Stimulated activated CD4-positive, alpha-beta T cell treated with anti-CD3 and anti-CD28 coated beads, Interleukin-2, amount 100 ng/mL, for 48 hours (primary cell): ENCODE measurements around the gene RHOH.

Experiments used
- DNase-seq, 2 donors: peaks; one replicate each; pipeline ENCODE4 v3.0.0-alpha.2; 2020

RHOH gene

GRCh38 chr4:40240040-40240653, 43.3 kb downstream of the RHOH start:
- no peak for DNase-seq

- no peak for DNase-seq
These were observed 44.2 kb downstream of the RHOH start for GRCh38 chr4:40241026-40241425.

GRCh38 chr4:40241941-40242340, 45.1 kb downstream of the RHOH start:
- DNase-seq = no peak

- no peak for DNase-seq
These were observed 46.6 kb downstream of the RHOH start for GRCh38 chr4:40243386-40243948.

- DNase-seq = no peak
These were observed 47.8 kb downstream of the RHOH start for GRCh38 chr4:40244606-40245005.

- DNase-seq = no peak
These were observed 48.7 kb downstream of the RHOH start for GRCh38 chr4:40245550-40245949.

GRCh38 chr4:40246011-40246900, 49.4 kb downstream of the RHOH start:
- DNase-seq = no peak

GRCh38 chr4:40246938-40247337, 50.1 kb downstream of the RHOH start:
- DNase-seq = no peak

GRCh38 chr4:40247350-40247749, 50.5 kb downstream of the RHOH start:
- DNase-seq = no peak

GRCh38 chr4:40251366-40251765, 54.5 kb downstream of the RHOH start:
- DNase-seq = no peak

GRCh38 chr4:40253906-40254305, 57.1 kb downstream of the RHOH start:
- DNase-seq = no peak

GRCh38 chr4:40254608-40255392, 58.0 kb downstream of the RHOH start:
- no peak for DNase-seq

GRCh38 chr4:40255393-40256281, 58.8 kb downstream of the RHOH start:
- no peak for DNase-seq

GRCh38 chr4:40256329-40256728, 59.5 kb downstream of the RHOH start:
- no peak for DNase-seq

- DNase-seq = no peak
These were observed 60.0 kb downstream of the RHOH start for GRCh38 chr4:40256817-40257216.

GRCh38 chr4:40258627-40259026, 61.8 kb downstream of the RHOH start:
- no peak for DNase-seq

GRCh38 chr4:40261231-40262076, 64.6 kb downstream of the RHOH start:
- no peak for DNase-seq

GRCh38 chr4:40262077-40262528, 65.3 kb downstream of the RHOH start:
- no peak for DNase-seq

- no peak for DNase-seq
These were observed 66.0 kb downstream of the RHOH start for GRCh38 chr4:40262861-40263260.

- DNase-seq = no peak
These were observed 67.7 kb downstream of the RHOH start for GRCh38 chr4:40264497-40264896.
